IPS-18c (cell line): ENCODE results near the gene YOD1.

Source experiments
- H3K4me3 ChIP-seq: 2 replicates; pipeline ENCODE4 v1.7.0; 2013; ENCODE audit warnings: low read depth, mild to moderate bottlenecking, low read length, moderate library complexity; ENCODE audit not compliant: insufficient read depth
- H3K9me3 ChIP-seq: one replicate; pipeline ENCODE4 v1.6.1; 2013; ENCODE audit warnings: mild to moderate bottlenecking, low read length, moderate library complexity; ENCODE audit not compliant: control insufficient read depth, insufficient read depth

The YOD1 gene

DNA sequence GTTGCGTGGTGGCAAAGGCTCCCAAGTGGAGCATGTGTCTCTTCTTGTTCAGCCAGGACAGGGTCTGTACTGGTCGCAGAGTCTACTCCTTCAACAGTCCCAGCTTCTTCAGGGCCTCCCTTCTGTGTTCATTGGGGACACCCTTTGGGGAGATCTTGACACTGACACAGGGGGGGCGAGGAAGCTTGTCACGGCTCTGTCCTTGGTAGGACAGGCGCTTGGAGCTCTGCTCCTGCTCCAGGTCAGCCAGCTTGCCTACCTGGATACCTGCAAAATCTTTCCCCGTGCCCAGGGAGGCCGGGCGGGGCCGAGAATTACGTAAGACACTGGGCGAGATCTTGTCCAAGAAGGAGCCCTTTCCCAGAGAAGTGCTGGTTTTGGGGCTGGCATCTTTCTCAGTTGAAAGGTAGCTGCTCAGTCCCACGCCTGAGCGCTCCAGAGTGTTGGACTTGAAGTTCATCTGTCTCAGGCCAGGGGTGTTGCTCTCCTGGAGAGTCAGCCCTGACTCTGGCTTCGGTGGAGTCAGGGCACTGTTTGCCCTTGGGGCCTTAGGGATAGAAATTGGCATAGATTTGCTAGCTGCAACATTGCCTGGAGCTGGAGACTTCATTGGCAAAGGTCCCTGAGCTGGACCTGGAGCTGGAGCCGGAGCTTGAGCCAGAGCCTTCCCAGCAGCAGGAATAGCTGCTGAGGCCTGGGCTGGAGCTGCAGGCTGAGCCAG lies 29.0 kb downstream of the YOD1 start:
- H3K4me3 ChIP-seq = no peak overlapping the region
- no peaks in the 10 kb centered on the region for H3K9me3 ChIP-seq

DNA sequence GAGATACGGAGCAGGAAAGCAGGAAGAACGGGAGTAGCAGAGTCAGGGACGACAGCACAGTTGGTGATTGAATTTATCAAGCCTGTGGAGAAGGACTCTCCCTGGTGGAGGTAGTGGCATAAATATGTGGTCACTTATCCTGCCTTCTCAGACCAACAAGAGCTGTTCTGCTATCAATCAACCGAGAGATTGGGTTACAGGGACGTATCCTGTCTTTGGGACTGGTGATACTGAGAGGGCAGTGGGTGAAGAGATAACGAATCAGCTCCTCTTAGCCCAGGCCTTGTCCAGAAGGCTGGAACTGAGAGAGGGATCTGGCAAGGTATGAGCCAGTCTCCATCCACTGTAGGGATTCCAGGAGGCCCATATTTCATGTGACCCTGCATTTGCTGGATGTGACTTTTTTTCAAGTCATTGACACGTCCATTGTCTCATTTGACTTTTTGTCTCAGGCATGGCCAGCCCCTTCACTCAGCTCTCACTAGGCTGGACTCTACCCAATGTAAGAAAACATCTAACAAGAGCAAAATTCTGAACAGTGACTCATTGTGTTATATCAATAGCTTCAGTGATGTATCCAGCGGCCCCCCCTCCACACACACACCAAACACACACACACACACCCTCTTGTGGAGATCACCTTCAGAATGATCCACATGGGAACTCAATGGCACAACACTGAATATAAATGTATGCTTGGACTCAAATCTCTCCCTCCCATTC lies 29.7 kb downstream of the YOD1 start:
- Histone ChIP-seq H3K4me3 (no peak overlapping the region), H3K9me3 (no peaks in the 10 kb centered on the region)

DNA sequence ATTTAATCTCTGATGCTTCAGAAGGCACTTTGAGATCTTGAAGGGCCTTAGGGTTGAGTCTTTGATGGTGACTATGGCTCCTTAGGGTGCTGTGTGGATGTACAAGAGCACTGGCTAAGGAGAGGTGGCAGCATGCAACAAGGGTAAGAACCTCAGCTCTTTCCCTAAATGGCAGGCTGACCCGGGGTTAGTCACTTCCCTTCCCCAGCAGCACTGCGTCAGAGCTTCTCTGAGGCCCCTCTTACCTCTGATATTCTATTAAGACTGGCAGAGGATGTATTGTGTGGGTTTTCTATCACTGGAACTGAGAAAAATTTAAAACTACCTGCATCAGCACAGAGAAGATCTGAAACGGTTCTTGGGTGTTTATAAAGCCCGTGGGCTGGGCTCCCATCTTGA lies 30.3 kb downstream of the YOD1 start:
- H3K4me3 ChIP-seq = no peak overlapping the region
- H3K9me3 ChIP-seq = no peaks in the 10 kb centered on the region

DNA sequence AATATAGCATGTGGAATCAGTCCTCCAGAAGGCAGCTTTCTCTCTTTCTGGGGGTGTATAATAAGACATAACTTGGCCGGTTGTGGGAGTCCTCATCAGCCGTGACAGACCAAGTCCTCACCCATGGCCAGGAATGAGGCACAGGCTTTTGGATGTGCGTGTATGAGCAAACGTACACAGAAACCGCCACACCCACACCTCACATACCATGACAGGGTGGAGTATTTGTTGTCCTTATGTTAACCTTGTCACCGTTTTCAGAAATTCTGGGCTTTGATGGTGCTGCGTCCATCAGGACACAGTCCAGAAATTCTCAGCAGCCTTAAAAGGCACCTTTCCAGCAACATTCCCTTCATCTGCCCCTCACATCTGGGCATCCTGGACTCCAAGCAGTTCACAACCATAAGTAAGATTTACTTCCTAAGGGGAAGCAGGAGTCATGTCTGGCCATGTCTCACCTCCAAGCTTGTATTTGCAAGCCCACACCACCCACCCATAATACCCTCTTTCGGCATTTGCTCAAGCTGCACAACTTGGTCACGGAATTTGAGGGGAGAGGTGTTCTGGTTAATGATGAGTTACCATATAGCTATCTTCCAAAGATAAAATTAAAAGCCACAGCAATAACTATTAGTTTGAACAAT lies 30.8 kb downstream of the YOD1 start:
- H3K4me3 ChIP-seq = no peak overlapping the region
- H3K9me3 ChIP-seq = no peaks in the 10 kb centered on the region

DNA sequence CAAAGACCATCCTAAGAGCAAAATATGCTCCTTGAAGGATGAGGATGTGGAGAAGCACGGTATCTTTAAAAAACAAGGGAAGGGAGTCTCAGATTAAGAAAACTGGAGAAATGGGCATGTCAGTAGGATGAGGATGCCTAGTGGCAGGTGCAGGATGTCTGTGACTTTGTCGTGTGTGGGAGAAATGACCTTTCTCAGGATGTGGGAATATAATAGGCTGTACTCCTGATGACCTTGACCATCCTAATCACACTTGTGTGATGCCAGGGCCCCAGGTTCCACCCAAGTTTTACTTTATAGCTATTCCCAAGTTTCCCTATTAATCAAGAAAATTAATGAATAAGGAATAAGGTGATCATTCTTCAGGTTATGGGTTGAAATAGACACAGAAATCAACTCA lies 31.3 kb downstream of the YOD1 start:
- H3K9me3 ChIP-seq = no peaks in the 10 kb centered on the region
- no peak overlapping the region for H3K4me3 ChIP-seq

DNA sequence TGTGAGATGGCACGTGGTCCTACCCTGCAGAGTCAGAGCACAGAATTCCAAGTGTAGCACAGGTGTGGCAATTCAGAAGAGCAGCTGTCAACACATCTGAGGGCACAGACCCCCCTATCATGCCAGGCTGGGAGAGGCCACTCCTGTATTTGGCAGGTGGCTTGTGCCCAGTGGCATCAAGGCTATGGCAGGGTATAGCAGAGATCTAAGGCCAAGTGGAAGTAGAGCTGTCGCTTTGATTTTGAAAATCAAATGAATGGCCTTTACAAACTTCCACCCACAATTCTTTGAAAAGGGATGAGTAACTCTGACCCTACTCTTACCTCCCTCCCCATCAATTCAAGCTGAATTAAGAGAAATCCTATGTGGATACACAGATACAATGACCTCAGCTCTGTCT lies 31.8 kb downstream of the YOD1 start:
- H3K4me3 ChIP-seq = no peak overlapping the region

DNA sequence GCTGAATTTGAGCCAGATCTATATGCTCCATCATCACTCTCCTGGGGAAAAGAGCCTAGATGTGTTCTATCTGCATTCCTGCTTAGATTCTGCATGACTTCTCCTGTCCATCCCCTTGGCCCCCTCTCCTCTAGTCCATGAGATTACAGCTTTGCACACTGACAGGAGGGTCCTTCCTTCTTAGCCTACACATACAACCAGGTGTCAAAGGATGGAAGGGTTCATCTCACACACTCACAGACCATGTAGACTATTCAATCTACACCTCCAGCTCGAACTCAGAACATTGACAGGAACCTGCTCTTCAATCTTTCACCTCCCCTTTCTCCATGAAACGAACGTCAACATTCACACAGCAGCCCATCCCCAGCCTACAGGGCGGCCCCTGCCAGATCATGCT lies 32.3 kb downstream of the YOD1 start:
- no peak overlapping the region for H3K4me3 ChIP-seq
- H3K9me3 ChIP-seq = no peaks in the 10 kb centered on the region

More for the DNA sequence above, 31.8 kb downstream of the YOD1 start:
- no peaks in the 10 kb centered on the region for H3K9me3 ChIP-seq

DNA sequence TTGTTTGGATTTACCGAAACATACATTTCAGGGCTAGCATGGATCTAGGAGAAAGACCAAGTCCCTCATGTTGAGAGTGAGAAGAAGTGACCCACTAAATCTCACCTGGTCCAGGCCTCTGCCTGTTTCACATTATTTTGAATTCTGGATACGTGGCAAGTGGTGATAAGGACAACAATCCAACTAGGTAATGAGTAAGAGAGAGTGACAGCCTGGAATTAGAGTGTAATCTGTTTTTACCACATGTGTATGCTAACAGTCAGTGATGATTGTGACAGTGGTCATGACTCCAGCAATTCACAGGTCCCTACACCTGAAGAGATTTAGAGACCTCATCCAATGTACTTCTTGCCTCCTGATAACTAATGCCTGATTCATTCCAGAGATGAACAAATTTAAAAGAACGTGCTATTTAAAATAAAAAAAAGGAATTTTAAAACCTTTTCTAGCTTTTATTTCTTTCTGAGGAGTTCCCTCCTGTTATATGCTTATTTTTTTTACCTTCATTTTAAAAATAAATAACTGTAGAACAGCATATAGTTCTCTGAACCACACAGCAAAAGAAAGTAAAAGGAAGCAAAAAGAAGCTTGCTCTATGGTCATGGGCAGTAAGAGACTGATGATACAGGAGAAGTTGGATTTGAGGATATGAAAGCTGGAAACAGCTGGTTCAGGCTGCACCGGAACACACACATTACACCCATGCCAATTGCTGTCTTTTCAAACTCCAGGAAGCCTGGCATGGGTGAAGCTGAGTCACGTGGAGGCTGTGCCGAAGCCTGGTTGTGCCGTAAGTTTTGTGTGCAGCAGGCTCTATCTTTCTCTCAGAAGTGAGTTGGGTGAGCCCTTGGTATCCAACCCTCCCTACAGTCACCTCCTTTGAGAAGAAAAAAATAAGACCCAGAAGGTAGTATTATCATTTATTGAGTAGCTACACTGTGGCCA lies 33.1 kb downstream of the YOD1 start:
- no peaks in the 10 kb centered on the region for H3K9me3 ChIP-seq
- no peak overlapping the region for H3K4me3 ChIP-seq

DNA sequence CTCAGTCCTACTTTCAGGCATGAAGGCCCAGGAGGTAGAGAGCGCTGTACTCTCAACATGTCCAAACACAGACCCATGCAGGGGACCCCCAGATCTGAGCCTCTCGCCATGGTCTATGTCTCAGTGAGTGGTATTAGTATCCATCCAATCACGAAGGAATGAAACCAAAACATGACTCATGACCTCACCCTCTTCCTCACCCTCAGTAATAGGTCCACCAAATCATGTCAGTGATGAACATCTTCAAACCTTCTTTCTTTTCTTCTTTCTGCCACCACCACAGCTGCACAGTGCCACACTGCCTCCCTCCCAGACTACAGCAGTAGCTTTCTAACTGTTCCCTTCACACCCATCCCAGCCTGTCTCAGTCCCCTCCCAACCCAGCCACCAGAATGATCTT lies 35.2 kb downstream of the YOD1 start:
- Histone ChIP-seq H3K9me3 (no peaks in the 10 kb centered on the region), H3K4me3 (no peak overlapping the region)

DNA sequence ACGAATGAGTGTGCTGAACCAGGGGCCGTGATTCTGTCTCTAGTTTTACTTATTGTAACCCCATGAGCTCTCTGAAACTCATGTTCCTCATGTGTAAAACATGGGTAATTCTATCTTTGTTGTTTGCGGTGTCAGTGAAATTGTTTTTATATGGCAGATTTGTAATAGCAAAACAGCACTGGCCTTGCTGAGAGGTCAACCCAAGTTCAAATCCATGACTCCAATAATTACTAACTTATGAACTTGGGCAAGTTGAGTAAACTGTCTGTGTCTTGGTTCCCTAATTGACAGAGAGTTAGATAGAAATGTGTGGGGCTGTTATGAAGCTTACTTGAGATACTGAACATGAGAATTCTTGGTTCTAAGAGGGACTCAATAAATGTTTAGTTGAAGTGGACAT lies 36.3 kb downstream of the YOD1 start:
- no peak overlapping the region for H3K4me3 ChIP-seq
- H3K9me3 ChIP-seq = no peaks in the 10 kb centered on the region

DNA sequence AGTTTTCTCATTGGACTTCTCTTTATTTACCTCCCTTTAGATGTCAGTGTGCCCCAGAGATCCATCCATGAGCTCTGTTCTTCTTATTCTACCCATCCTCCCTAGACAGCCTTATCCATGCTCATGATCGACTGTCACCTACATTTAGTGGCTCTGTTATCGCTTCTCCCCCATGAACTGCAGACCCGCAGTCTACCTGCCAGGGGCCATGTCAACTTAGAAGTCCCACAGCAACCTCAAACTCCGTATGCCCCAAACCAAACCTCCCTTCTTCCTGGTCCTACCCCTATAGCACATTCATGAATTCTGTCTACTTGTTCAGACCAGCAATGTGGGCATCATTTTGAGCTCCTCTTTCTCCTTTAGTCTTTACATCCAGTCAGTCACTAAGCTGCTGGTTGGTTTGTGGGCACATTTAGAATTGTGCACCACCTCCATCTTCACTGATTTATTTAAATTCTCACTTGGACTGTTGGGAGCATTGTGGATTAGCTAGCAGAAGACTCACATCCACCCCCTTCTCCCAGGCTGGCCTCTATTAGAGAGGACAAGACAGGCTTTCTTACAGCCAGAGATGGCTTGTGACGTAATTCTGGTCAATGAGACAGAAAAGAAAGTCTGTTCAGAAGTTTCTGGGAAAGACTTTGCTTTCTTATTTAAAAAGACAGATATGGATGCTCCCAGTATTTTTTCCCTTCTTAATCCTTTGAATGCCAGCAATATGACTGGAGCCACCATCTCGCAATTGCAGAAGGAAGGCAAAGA lies 37.5 kb downstream of the YOD1 start:
- Histone ChIP-seq H3K9me3 (no peaks in the 10 kb centered on the region), H3K4me3 (no peak overlapping the region)

DNA sequence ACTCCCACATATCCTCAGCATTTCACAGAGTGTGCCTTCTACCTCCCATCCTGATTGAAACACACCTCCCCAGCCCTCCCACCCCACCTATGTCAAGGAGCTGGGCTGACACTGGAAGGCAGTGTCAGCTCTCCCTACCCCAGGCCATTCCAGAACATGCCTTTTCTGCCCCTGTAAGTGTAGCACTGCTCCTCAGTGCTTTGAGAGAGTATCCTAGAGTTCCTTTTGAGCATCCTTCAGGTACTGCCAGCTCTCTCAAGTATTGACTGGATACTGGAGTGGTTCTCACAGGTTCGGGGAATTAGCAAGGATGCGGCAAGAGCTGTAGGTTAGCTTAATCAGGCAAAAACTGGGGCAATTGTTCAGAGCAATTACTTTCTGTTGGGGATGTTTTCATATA lies 40.3 kb downstream of the YOD1 start:
- no peaks in the 10 kb centered on the region for H3K9me3 ChIP-seq
- H3K4me3 ChIP-seq = no peak overlapping the region

DNA sequence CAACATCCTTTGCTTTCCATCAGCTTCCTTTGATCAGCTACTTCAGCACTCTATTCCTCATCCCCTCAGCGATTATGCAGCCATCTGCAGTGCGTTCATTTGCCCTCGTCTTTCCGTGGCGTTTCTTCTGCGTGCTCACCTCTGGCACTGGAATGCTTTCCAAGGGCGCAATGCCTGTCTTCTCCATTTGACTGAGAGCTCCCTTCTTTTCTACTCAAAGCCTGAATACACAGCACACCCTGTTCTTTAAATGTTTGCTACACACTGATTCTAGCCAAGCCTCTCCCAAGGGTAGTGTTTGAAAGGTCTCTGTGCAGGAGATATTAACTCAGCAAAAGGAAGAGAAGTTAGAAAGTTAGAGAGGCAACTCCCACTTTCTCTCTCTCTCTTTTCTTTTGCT lies 41.1 kb downstream of the YOD1 start:
- H3K9me3 ChIP-seq = no peaks in the 10 kb centered on the region
- H3K4me3 ChIP-seq = no peak overlapping the region

DNA sequence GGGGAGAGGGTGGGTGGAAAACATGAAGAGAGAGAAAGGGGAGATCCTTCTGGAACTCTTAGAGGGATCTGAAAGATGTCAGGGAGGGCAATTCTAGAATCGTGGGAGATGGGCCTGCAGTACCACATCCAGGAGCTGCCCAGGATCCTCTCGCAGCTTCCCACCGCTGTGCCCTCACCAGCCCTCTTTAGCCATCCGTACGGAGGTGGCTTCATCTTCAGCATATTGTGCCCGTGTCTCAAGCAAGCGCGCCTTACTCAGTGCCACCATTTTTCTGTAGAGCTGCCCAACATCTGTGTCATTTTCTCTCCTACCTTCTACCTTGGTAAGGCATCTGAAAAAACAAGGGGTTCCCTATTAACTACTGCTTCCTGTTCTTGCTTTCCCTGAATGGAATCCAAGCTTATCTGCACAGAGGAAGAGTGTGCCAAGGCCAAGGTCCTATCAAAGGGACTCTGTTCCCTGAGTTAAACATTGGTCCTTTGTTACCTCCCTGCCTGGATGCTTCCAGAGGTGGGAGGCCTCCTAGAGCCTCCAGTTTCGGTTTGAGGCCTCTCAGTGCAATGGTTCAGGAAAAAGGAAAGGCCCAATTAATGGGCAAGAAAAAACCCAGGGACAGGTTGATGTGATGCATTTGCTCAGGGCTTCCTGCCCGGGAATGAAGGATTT lies 41.7 kb downstream of the YOD1 start:
- Histone ChIP-seq H3K4me3 (no peak overlapping the region), H3K9me3 (no peaks in the 10 kb centered on the region)

DNA sequence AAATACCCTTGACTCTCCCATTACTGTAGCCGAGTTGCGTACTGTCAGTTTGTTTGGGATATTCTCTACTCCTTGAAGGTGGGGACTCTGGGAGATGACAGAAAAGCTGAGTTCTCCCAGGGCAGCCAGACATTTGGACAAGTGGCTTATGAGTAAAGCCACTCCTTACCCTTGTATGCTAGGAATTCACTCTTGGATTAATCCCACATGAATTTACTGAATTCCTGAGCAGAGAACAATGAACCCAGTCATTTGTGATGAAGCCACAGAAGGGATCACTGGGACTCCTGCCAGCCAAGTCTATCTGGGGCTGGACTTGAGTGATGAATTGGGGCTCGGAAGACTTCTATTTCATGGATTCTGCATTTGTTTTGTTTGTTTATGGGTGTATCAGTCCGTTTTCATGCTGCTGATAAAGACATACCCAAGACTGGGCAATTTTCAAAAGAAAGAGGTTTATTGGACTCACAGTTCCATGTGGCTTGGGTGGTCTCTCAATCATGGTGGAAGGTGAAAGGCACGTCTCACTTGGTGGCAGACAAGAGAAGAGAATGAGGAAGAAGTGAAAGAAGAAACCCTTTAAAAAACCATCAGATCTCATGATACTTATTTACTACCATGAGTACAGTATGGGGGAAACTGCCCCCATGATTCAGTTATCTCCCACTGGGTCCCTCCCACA lies 43.5 kb downstream of the YOD1 start:
- no peaks in the 10 kb centered on the region for H3K9me3 ChIP-seq
- H3K4me3 ChIP-seq = no peak overlapping the region

DNA sequence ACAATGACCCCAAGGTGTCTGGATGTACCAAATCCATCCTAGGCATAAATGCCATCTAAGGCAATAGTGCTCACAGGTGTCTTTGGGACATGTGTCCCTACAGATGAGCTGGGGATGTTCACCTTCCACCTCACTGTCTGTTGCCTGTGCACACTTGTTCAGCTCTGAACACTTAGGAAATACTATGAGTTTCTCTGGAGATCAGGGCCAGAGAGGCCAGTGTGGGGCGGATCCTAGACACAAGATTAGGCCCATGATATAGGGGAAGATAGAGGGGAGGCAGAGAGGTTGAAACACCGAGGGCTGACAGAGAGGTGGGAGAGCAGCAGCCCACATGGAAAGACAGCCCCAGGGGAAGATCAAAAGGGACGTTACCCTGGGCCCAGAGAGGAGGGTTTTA lies 44.1 kb downstream of the YOD1 start:
- H3K4me3 ChIP-seq = no peak overlapping the region
- H3K9me3 ChIP-seq = no peaks in the 10 kb centered on the region
